IMR-90 (cell line): ENCODE results near the gene NINJ2.

ENCODE experiments used
- CEBPB ChIP-seq: IDR thresholded peaks from 2 replicates; pipeline ENCODE4 v1.6.1; 2012; ENCODE audit warnings: low read depth, low read length, improper control_type of control experiment
- CHD1 ChIP-seq: IDR thresholded peaks from 2 replicates; pipeline ENCODE4 v1.6.1; 2012; ENCODE audit warnings: low read depth, low read length, improper control_type of control experiment
- MAFK ChIP-seq: IDR thresholded peaks from 2 replicates; pipeline ENCODE4 v1.6.1; 2012; ENCODE audit warnings: low read depth, low read length, improper control_type of control experiment
- MAZ ChIP-seq: IDR thresholded peaks from 2 replicates; pipeline ENCODE4 v1.6.1; 2012; ENCODE audit warnings: low read depth, mild to moderate bottlenecking, low read length, improper control_type of control experiment, moderate library complexity, borderline replicate concordance
- MXI1 ChIP-seq: IDR thresholded peaks from 2 replicates; pipeline ENCODE4 v1.6.1; 2012; ENCODE audit warnings: low read depth, mild to moderate bottlenecking, low read length, moderate library complexity, borderline replicate concordance
- POLR2A ChIP-seq: IDR thresholded peaks from 2 replicates; pipeline ENCODE4 v1.6.1; 2012; ENCODE audit warnings: mild to moderate bottlenecking, low read depth, low read length
- RAD21 ChIP-seq: IDR thresholded peaks from 2 replicates; pipeline ENCODE4 v1.6.1; 2012; ENCODE audit warnings: low read length, improper control_type of control experiment
- RCOR1 ChIP-seq: IDR thresholded peaks from 2 replicates; pipeline ENCODE4 v1.6.1; 2012; ENCODE audit warnings: mild to moderate bottlenecking, low read length, improper control_type of control experiment; ENCODE audit not compliant: insufficient replicate concordance
- SMC3 ChIP-seq: fragments of 150-350 bp; IDR thresholded peaks from 2 replicates; pipeline ENCODE4 v1.6.1; 2016; ENCODE audit warnings: low read depth, mild to moderate bottlenecking, antibody characterized with exemption, low read length, moderate library complexity
- TF ChIP-seq, protein P1 (sequence below): conservative IDR thresholded peaks from 2 replicates; pipeline ENCODE4 v1.5.1; 2012; ENCODE audit warnings: mild to moderate bottlenecking, low read depth, low read length, improper control_type of control experiment
- TF ChIP-seq, protein P2 (sequence below): fragments of 150-350 bp; IDR thresholded peaks from 2 replicates; pipeline ENCODE4 v1.6.1; 2017; ENCODE audit warnings: mild to moderate bottlenecking, antibody characterized with exemption, low read length, low read depth

DNA sequence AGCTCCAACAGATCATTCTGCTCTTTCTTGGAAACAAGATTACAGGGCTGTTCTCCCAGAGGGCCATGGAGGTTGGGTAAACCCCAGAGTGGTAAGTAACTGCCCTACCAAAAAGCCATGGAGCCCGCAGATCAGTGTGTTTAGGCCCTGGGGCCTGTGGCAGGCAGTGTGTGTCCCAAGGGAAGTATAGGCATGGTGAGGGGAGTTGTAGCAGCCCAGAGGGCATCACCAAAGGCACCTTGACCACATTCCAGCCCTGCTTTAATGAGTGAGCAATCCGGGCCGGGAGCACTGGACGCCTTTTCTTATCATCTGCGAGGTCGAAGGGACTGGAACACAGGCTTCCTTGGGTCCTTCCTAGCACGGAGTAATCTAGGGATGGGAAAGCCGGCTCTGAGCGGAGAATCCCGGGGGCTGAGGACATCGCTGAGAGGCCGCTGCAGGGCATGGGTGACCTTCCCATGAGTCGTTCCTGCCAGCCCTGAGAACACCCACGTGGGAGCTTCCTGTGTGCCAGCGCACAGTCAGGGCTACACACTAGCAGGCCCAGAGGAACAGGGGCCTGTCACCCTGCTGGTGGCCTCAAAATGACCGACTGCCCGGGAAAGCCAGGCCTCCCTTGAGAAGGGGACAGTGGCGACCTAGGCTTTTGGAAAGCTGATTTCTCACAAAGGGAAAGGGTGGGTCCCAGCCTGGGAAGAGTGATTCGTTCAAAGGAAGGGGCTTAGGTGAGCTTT, 91.3 kb downstream of the NINJ2 start:
- TF ChIP-seq, protein P1, sequence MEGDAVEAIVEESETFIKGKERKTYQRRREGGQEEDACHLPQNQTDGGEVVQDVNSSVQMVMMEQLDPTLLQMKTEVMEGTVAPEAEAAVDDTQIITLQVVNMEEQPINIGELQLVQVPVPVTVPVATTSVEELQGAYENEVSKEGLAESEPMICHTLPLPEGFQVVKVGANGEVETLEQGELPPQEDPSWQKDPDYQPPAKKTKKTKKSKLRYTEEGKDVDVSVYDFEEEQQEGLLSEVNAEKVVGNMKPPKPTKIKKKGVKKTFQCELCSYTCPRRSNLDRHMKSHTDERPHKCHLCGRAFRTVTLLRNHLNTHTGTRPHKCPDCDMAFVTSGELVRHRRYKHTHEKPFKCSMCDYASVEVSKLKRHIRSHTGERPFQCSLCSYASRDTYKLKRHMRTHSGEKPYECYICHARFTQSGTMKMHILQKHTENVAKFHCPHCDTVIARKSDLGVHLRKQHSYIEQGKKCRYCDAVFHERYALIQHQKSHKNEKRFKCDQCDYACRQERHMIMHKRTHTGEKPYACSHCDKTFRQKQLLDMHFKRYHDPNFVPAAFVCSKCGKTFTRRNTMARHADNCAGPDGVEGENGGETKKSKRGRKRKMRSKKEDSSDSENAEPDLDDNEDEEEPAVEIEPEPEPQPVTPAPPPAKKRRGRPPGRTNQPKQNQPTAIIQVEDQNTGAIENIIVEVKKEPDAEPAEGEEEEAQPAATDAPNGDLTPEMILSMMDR: no peak
- no peak for TF ChIP-seq POLR2A
- no peak for TF ChIP-seq MAFK
- TF ChIP-seq CEBPB: no peak
- no peak for TF ChIP-seq RAD21
- no peak for TF ChIP-seq MXI1
- no peak for TF ChIP-seq MAZ
- TF ChIP-seq CHD1: no peak
- TF ChIP-seq SMC3: no peak
- TF ChIP-seq, protein P2, sequence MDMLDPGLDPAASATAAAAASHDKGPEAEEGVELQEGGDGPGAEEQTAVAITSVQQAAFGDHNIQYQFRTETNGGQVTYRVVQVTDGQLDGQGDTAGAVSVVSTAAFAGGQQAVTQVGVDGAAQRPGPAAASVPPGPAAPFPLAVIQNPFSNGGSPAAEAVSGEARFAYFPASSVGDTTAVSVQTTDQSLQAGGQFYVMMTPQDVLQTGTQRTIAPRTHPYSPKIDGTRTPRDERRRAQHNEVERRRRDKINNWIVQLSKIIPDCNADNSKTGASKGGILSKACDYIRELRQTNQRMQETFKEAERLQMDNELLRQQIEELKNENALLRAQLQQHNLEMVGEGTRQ: no peak
- no peak for TF ChIP-seq RCOR1
